Upper lobe of right lung (tissue), 1 donor: ENCODE results near the gene RPRD2. TPM values are rescaled to one million over a fixed set of nuclear protein-coding genes. Genes with fewer than 3 reads are reported as not detected.

ENCODE experiments used
- ATAC-seq: fragments of 200-7000 bp; cut with Tn5 transposase; one replicate; pipeline ENCODE4 v1.9.1; 2020; ENCODE audit warnings: mild to moderate bottlenecking, moderate library complexity
- DNase-seq: peaks from one replicate; pipeline ENCODE4 v3.0.0-alpha.2; 2020
- H3K27ac ChIP-seq: fragments of 200-600 bp; one replicate; pipeline ENCODE4 v1.8.0; 2022
- H3K27me3 ChIP-seq: fragments of 200-600 bp; one replicate; pipeline ENCODE4 v1.8.0; 2022; ENCODE audit warnings: mild to moderate bottlenecking
- H3K36me3 ChIP-seq: fragments of 200-600 bp; one replicate; pipeline ENCODE4 v1.8.0; 2022
- H3K4me1 ChIP-seq: fragments of 200-600 bp; one replicate; pipeline ENCODE4 v1.8.0; 2022
- H3K4me3 ChIP-seq: fragments of 200-600 bp; one replicate; pipeline ENCODE4 v1.8.0; 2022; ENCODE audit warnings: mild to moderate bottlenecking
- H3K9me3 ChIP-seq: fragments of 200-600 bp; one replicate; pipeline ENCODE4 v1.8.0; 2022
- CTCF ChIP-seq: fragments of 200-600 bp; IDR thresholded peaks from one replicate; pipeline ENCODE4 v1.8.0; 2022; ENCODE audit warnings: antibody characterized with exemption
- intact Hi-C: fragments of 100-400 bp; cut with DNase I; formaldehyde crosslinking; loops from one replicate; pipeline ENCODE4 v1.11.0; 2022
- total RNA-seq: library from RNA; stranded (reverse); fragmentation: NEBNext Ultra II Directional; extraction: Animal tissue kit (Norgen Biotek cat#: 25700); gene quantifications from one replicate; pipeline ENCODE4 v1.2.1, GENCODE V29; 2021
- donor health status: DM: no; HTN: yes; CAD: no; lungs with severe emphysema.

RPRD2 gene
- total RNA-seq, 1 donor from 2014 or later, result 31.4 TPM

GRCh38 chr1:150498342-150498741, 134.4 kb downstream of the RPRD2 start:
- Histone ChIP-seq H3K27me3 (no peaks in the 10 kb centered on the region), H3K9me3 (no peaks in the 10 kb centered on the region), H3K36me3 (peaks cover 70% of the 10 kb centered on the region), H3K4me3 (no peak overlapping the region), H3K27ac (no peak overlapping the region), H3K4me1 (no peaks in the 10 kb centered on the region)
- no peak for TF ChIP-seq CTCF
- intact Hi-C loops, result no loop called here
- no peak for DNase-seq
- ATAC-seq, result no peak

- Histone ChIP-seq H3K4me3 (no peak overlapping the region), H3K36me3 (peaks cover 39% of the 10 kb centered on the region), H3K27me3 (no peaks in the 10 kb centered on the region), H3K9me3 (no peaks in the 10 kb centered on the region), H3K27ac (no peak overlapping the region), H3K4me1 (peaks cover 18% of the 10 kb centered on the region)
- TF ChIP-seq CTCF, result no peak
- DNase-seq (no peak), ATAC-seq (no peak)
- intact Hi-C loops, result no loop called here
Measured at GRCh38 chr1:150505431-150505830, 141.5 kb downstream of the RPRD2 start.

- peaks cover 18% of the 10 kb centered on the region for H3K4me1 ChIP-seq
- TF ChIP-seq CTCF, result no peak
- H3K27ac ChIP-seq, result peak within 1 kb of the TSS; percentile 71
- H3K9me3 ChIP-seq, result no peaks in the 10 kb centered on the region
- intact Hi-C loops, result no loop called here
- DNase-seq (no peak), ATAC-seq (peak; percentile 66)
- H3K27me3 ChIP-seq, result no peaks in the 10 kb centered on the region
- H3K36me3 ChIP-seq, result peaks cover 22% of the 10 kb centered on the region
- H3K4me3 ChIP-seq, result peak within 1 kb of the TSS; percentile 16
Measured at GRCh38 chr1:150507912-150508864, 144.2 kb downstream of the RPRD2 start, which contains the start of gene ECM1. TSS of gene ECM1 (plus strand) at chr1:150508109. CDS start at chr1:150508210, 101 bp downstream.

GRCh38 chr1:150508982-150509381, 145.0 kb downstream of the RPRD2 start:
- intact Hi-C loops, result no loop called here
- DNase-seq (no peak), ATAC-seq (peak; percentile 45)
- Histone ChIP-seq H3K27ac (peak overlapping the region; percentile 71), H3K4me3 (no peak overlapping the region), H3K27me3 (no peaks in the 10 kb centered on the region), H3K9me3 (no peaks in the 10 kb centered on the region), H3K4me1 (peaks cover 18% of the 10 kb centered on the region), H3K36me3 (peaks cover 21% of the 10 kb centered on the region)
- no peak for TF ChIP-seq CTCF

GRCh38 chr1:150511551-150511950, 147.6 kb downstream of the RPRD2 start:
- TF ChIP-seq CTCF, result no peak
- Histone ChIP-seq H3K27me3 (no peaks in the 10 kb centered on the region), H3K27ac (no peak overlapping the region), H3K4me1 (peaks cover 21% of the 10 kb centered on the region), H3K9me3 (no peaks in the 10 kb centered on the region), H3K36me3 (no peaks in the 10 kb centered on the region), H3K4me3 (no peak overlapping the region)
- ATAC-seq (no peak), DNase-seq (no peak)
- intact Hi-C loops, result no loop called here
